ENCODE measurements around the gene ASTN1.

ASTN1 gene

GRCh38 chr1:176926330-176927086 is 238.0 kb downstream of the ASTN1 start:
- no peak for DNase-seq
- no peaks in the 10 kb centered on the region for H3K4me1 ChIP-seq
- H3K27me3 ChIP-seq = no peaks in the 10 kb centered on the region
- intact Hi-C loops (cut with DNase I; ENCODE audit: low total_unique reads) = no loop called here
- H3K36me3 ChIP-seq = no peaks in the 10 kb centered on the region
- H3K9me3 ChIP-seq = no peaks in the 10 kb centered on the region
- no peak for TF ChIP-seq CTCF (IDR thresholded peaks at IDR 0.05)
- H3K4me3 ChIP-seq = no peak overlapping the region
- no peak overlapping the region for H3K27ac ChIP-seq

GRCh38 chr1:176925223-176925622 is 239.3 kb downstream of the ASTN1 start:
- Histone ChIP-seq H3K27me3 (no peaks in the 10 kb centered on the region), H3K36me3 (no peaks in the 10 kb centered on the region), H3K9me3 (no peaks in the 10 kb centered on the region), H3K4me3 (no peak overlapping the region), H3K4me1 (no peaks in the 10 kb centered on the region), H3K27ac (no peak overlapping the region)
- intact Hi-C loops (cut with DNase I; ENCODE audit: low total_unique reads) = no loop called here
- TF ChIP-seq CTCF (IDR thresholded peaks at IDR 0.05) = no peak
- DNase-seq = no peak

GRCh38 chr1:176923283-176923682 is 241.2 kb downstream of the ASTN1 start:
- no peak for TF ChIP-seq CTCF (IDR thresholded peaks at IDR 0.05)
- no peak for DNase-seq
- intact Hi-C loops (cut with DNase I; ENCODE audit: low total_unique reads) = no loop called here
- H3K36me3 ChIP-seq = no peaks in the 10 kb centered on the region
- no peaks in the 10 kb centered on the region for H3K4me1 ChIP-seq
- H3K27me3 ChIP-seq = no peaks in the 10 kb centered on the region
- no peaks in the 10 kb centered on the region for H3K9me3 ChIP-seq
- no peak overlapping the region for H3K27ac ChIP-seq
- no peak overlapping the region for H3K4me3 ChIP-seq

- intact Hi-C loops (cut with DNase I; ENCODE audit: low total_unique reads) = no loop called here
- no peak for DNase-seq
- TF ChIP-seq CTCF (IDR thresholded peaks at IDR 0.05) = no peak
- H3K4me3 ChIP-seq = no peak overlapping the region
- no peaks in the 10 kb centered on the region for H3K27me3 ChIP-seq
- no peaks in the 10 kb centered on the region for H3K4me1 ChIP-seq
- no peaks in the 10 kb centered on the region for H3K36me3 ChIP-seq
- no peaks in the 10 kb centered on the region for H3K9me3 ChIP-seq
- H3K27ac ChIP-seq = no peak overlapping the region
Measured at GRCh38 chr1:176919386-176920378, 244.8 kb downstream of the ASTN1 start.

GRCh38 chr1:176905648-176906047 is 258.9 kb downstream of the ASTN1 start:
- no peak for TF ChIP-seq CTCF (IDR thresholded peaks at IDR 0.05)
- no peak overlapping the region for H3K27ac ChIP-seq
- peaks cover 0 to 28% of the 10 kb centered on the region in 2 donors for H3K27me3 ChIP-seq
- H3K4me1 ChIP-seq = no peaks in the 10 kb centered on the region
- intact Hi-C loops (cut with DNase I; ENCODE audit: low total_unique reads) = no loop called here
- DNase-seq = no peak
- no peaks in the 10 kb centered on the region for H3K36me3 ChIP-seq
- no peak overlapping the region for H3K4me3 ChIP-seq
- no peaks in the 10 kb centered on the region for H3K9me3 ChIP-seq
